ENCODE results near the gene RPL13A.

GRCh38 chr19:49486710-49487276, 615 bp upstream of the RPL13A start:
- TF ChIP-seq SUZ12 (IDR thresholded peaks at IDR 0.05; ENCODE audit: extremely low read depth, insufficient read depth, insufficient read length) (no peak), YY1 (IDR thresholded peaks at IDR 0.05; ENCODE audit: insufficient read depth, insufficient read length) (no peak)

Data from NT2/D1 (cell line).